HG02623 (cell line): ENCODE measurements around the gene MAP2K1.
"Not testable (repeated sequence)": the region's sequence is repeated elsewhere in the genome, so short reads cannot be mapped to it uniquely, and the experiment has no call there.

Experiments
- ATAC-seq: cut with Tn5 transposase; IDR thresholded peaks from one replicate; pipeline ENCODE4 v1.9.1; 2021; ENCODE audit warnings: moderate library complexity; ENCODE audit not compliant: unreplicated experiment

MAP2K1 gene

GRCh38 chr15:66503041-66503648 lies 116.4 kb downstream of the MAP2K1 start:
- ATAC-seq, result not testable (repeated sequence)

- ATAC-seq, result no peak
Measured at GRCh38 chr15:66503780-66504562, 117.3 kb downstream of the MAP2K1 start.

- ATAC-seq, result peak; percentile 71
Measured at GRCh38 chr15:66504563-66505429, 118.1 kb downstream of the MAP2K1 start, which contains the start of the genes RPL4 and ZWILCH. RPL4 (minus strand) TSS chr15:66504855; CDS start chr15:66504790, 65 bp downstream. ZWILCH (plus strand) TSS chr15:66505326; CDS start chr15:66505339, 13 bp downstream.

GRCh38 chr15:66505430-66505811 lies 118.7 kb downstream of the MAP2K1 start:
- ATAC-seq, result no peak

- no peak for ATAC-seq
Measured at GRCh38 chr15:66505818-66506217, 119.1 kb downstream of the MAP2K1 start.

- ATAC-seq, result no peak
Measured at GRCh38 chr15:66508293-66508883, 121.7 kb downstream of the MAP2K1 start.

- no peak for ATAC-seq
Measured at GRCh38 chr15:66514586-66514985, 127.9 kb downstream of the MAP2K1 start.

GRCh38 chr15:66515901-66516322 lies 129.2 kb downstream of the MAP2K1 start:
- ATAC-seq, result no peak

GRCh38 chr15:66523926-66524325 lies 137.2 kb downstream of the MAP2K1 start:
- ATAC-seq, result no peak

- ATAC-seq, result no peak
Measured at GRCh38 chr15:66524838-66525237, 138.1 kb downstream of the MAP2K1 start.

GRCh38 chr15:66535056-66535455 lies 148.3 kb downstream of the MAP2K1 start:
- ATAC-seq, result no peak
